MM.1S (cell line): ENCODE data around the gene DPYSL4.

Source experiments
- EZH2 ChIP-seq: fragments of 300-600 bp; sonication (generic); optimal IDR thresholded peaks from 2 replicates; pipeline ENCODE3; 2017; ENCODE audit warnings: low read depth, mild to moderate bottlenecking, antibody characterized with exemption, low read length, mixed read lengths
- TF ChIP-seq, protein P1 (sequence below): fragments of 300-600 bp; sonication (generic); IDR thresholded peaks from 2 replicates; pipeline ENCODE4 v1.5.1; 2016; ENCODE audit warnings: antibody characterized with exemption, low read length, mixed read lengths

DNA sequence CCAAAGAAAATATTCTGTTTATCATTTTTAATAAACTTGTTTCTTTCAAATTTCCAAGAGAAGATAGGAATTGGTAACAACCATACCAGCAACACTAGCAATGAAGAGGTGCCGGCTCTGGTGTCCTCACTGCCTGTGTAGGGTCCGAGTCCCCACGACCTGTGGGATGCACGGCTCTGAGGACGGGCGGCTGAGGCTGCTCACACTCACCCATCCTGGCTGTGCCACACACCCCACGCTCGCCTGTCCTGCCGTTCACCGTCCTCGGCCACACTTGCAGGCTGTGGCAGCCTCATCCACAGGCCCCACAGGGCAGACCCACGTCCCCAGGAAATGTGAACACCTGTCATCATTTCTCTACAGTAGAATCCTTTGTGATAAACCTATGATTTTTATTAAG is 48.2 kb upstream of the DPYSL4 start:
- no peak for TF ChIP-seq EZH2
- TF ChIP-seq, protein P1, sequence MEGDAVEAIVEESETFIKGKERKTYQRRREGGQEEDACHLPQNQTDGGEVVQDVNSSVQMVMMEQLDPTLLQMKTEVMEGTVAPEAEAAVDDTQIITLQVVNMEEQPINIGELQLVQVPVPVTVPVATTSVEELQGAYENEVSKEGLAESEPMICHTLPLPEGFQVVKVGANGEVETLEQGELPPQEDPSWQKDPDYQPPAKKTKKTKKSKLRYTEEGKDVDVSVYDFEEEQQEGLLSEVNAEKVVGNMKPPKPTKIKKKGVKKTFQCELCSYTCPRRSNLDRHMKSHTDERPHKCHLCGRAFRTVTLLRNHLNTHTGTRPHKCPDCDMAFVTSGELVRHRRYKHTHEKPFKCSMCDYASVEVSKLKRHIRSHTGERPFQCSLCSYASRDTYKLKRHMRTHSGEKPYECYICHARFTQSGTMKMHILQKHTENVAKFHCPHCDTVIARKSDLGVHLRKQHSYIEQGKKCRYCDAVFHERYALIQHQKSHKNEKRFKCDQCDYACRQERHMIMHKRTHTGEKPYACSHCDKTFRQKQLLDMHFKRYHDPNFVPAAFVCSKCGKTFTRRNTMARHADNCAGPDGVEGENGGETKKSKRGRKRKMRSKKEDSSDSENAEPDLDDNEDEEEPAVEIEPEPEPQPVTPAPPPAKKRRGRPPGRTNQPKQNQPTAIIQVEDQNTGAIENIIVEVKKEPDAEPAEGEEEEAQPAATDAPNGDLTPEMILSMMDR, result no peak
